GM21360 (cell line): ENCODE results near the gene AP1G2.
A peak's percentile ranks its signal among the peaks of the same experiment; 100 is the strongest.

ENCODE experiments used
- ATAC-seq: cut with Tn5 transposase; IDR thresholded peaks from one replicate; pipeline ENCODE4 v1.9.1; 2021; ENCODE audit warnings: mild to moderate bottlenecking, moderate library complexity; ENCODE audit not compliant: unreplicated experiment

The AP1G2 gene

DNA sequence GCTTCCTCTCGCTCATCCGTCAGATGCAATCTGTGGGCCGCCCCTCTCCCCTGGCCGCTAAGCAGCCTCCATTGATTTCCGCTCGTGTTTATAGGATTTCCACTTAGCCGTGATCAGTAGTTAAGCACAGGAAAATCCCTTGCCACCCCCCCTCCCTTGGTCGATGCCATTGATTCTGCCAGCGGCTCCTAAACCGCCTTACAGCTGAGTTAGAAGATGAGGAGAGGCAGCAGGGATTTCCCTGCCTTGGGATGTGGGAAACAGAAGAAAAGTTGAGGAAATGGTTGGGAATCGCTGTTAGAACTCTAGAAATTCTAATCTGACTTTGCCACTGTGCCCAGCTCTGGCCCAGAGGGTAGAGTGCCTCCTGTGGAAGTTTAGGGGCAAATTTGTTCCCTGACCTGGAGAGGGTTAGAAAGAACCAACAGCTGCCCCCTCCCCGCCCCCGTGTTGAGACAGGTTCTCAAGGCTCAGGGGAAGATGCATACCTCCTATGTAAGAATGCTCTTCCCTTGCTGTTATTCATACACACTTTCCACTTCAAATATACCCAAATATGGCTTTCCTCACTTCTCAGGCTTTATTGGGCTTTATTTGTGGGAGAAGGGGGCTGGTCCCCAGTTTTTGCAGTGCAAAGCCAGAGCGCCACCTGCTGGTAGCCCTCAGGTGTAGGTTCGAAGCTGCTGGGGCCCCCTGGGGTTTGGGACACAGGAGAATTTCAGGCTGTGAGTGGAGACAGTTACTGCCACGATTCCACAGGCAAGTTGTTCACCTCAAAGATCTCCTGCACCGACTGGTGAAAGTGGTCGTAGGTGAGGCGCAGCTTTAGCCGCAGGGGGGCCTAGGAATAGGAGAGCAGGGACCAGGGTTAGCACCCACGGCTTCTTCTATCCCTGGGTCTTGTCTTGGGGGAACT lies 8.3 kb downstream of the AP1G2 start:
- no peak for ATAC-seq

DNA sequence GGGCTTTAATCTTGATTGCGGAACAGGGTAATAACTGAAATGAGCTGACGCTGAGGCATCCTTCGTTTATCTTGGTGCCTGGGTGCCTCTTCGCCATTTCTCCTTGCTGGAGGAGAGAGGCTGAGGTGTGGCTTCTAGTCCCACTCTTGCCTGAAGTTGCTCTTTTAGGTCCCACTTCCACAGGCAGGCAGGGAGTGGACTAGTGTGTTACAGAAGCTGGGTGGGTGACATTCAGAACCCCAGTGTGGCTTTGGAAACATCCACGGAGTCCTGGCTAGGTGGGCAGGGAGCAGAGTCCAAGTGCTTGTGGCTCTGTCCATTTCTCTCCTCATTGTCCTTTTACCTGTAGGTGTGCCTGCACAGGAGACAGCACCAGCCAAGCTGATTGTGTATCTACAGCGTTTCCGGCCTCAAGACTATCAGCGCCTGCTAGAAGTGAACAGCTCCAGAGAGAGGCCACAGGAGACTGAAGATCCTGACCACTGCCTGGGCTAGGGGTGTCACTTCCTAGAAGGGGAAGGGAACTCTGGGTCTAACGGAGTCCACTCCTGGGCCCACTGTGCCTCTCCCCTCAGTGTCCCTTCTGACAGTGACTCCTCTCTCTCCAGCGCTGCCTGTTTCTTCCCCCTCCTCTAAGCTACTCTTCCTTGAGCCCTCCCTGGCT lies 9.1 kb downstream of the AP1G2 start:
- ATAC-seq: no peak

DNA sequence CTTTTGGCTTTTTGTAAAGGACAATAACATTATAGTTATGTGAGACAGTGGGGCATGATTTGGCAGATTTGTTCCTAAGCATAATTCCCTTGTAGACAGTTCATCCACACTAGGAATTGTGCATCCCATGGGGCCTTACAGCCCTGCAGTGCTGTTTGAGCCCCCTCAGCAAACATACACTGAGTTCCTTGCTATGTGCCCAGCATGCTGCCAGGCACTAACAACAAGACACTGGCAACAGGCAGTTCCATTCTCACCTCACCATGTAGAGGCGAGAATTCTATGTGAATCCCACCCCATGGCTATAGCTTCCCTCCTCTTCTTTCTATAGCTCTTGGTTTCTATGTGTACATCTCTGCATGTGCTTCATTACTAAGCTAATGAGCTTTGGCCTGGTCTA lies 9.6 kb downstream of the AP1G2 start:
- ATAC-seq: no peak

DNA sequence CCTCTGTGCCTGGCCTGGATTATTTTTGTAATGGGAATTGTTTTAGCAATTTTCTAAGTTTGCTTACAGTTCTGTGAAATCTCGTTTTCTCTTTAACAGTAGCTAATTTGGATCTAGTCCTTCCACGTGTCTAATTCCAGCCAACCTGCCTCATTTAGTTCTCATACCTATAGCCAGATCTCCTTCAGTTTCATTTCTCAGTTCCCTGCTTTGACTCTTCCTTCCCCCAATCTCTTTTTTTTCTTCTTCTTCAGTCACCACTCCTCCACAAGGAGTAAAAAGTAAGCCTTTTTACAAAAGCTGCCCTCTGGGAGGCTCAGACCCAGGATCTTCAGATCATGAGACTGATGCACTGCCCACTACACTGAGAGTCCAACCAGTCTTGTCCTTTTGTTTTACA lies 10.1 kb downstream of the AP1G2 start:
- no peak for ATAC-seq

DNA sequence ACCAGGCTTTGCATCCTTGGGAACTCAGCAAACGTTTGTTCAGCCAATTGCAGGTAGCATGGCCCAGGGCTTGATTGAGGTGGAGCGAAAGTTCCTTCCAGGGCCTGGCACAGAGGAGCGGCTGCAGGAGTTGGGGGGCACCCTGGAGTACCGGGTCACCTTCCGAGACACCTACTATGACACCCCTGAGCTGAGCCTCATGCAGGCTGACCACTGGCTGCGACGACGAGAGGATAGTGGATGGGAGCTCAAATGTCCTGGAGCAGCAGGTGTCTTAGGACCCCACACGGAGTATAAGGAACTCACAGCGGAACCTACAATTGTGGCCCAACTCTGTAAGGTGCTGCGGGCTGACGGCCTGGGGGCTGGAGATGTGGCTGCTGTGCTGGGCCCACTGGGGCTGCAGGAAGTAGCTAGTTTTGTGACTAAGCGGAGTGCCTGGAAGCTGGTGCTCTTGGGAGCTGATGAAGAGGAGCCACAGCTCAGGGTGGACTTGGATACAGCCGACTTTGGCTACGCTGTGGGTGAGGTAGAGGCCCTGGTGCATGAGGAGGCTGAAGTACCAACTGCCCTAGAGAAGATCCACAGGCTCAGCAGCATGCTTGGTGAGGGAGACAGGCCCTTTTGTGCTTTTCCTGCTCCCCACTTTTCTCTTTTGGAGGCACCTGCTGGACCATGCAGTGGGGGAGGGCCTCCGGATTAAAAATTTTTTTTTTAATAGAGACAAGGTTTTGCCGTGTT lies 10.7 kb downstream of the AP1G2 start:
- no peak for ATAC-seq

DNA sequence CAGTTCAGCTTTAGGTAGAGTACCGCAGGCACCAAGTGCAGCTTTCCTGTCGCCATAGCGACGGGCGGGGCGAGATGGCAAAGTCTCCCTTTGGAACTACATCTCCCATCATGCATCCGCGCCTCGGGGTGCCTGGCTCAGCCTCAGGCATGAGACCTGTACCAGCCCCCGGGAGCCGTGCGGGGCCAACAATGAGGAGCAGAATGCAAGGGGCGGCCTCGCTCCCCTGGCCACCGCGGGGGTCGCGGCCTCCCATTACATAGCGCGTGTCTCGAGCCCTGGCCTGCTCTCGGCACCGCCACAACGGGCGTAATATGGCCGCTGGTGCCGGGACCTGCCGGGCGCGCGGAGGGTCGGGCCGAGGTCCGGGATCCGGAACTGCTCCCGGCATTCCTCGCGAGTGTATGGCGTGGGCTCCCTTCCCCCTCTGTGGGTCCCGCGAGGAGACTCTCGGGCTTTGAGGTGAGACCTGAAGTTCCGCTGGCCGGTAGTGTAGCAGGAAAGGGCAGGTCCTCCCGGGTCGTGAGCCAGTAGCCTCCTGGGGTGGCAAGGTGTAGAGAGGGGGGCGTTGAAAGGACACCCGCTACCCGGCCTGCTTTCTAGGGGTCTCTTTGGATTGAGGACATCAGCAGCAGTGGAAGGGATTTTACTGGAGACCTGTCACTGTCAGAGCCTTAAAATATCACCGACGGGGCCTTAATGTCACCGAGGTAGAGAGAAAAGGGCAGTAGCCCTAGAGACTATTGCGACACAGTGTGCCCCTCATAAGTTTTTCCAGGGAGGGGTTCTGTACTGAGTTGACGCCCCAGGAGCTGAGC lies 11.5 kb downstream of the AP1G2 start, which contains the start of gene THTPA:
Gene THTPA (plus strand): TSS at position 390 of the 818 bp plus-strand sequence. CDS start 487 bp downstream, outside the sequence.
- ATAC-seq: peak; percentile 72

DNA sequence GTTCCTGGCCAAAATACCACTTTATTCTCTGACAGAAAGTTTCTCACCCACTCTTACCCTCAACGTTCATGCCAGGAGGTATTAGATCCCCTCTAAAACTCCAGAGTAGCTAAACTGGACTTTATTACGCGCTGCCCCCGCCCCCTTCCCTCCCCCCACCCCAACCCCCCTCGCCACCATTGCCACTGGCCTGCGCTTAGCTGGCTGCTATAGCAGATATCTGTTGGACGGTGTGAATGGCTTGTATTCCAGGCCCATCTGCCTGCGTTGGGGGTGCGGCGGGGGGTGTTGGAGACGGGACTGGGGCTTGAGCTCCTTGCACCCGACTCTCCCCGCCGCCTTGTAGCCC lies 12.1 kb downstream of the AP1G2 start:
- no peak for ATAC-seq

DNA sequence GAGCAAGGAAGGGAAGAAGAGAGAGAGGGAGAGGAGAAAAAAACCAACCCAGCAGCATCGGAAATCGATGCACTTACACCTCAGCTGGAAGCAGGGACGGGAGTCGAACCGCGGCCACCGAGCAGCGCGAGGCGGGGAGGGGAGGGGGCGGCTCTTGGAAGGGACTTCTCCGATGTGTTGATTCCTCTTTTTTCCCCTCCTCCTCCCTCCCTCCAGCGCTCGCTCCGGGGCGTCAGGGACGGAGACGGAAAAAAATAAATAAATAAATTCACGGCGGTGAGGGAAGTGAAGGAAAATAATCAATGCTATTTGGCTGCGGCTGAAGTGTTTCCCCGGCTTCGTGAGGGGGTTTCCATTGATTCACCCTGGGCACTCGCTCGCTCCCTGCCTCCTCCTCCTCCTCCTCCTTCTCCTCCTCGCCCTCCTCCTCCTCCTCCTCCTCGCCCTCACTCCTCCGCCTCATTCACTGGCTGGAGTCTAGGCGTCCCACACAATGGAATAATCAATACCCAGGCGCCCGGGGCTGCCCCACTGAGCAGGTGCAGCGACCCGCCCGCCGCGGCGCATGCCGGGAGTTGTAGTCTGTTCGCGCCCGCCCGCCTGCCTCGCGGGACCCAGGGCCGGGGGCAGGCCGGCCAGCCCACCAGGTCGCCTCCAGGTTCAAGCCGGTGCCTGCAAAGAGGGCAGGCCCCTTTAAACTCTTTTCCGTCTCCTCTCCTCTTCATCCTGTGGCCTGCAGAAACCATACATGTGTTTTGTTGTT lies 16.1 kb downstream of the AP1G2 start, which contains the start of gene ZFHX2:
Gene ZFHX2 (minus strand): TSS at position 500 of the 763 bp plus-strand sequence. CDS start 16,440 bp downstream, outside the sequence.
- peak; percentile 43 for ATAC-seq

DNA sequence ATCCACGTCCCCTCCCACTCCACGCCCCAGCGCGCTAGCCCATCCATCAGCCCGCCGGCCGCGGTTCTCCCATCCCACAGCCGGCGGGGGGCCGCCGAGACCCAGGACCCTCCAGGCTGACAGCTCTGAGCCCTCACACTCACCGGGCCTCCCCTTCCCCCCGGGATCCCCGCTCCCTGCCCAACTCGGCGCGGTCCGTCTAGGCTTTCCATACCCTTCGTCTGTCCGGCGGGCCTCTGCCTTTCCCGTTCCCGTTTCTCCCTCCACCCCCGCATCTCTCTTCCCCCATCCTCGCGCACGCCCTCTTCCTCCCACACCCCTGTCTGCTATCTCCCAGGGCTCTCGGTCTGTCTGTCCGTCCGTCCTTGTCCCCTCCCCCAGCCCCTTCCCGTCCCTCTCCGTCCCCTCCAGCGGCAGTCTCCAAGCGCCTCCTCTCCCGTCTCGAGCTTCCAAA lies 16.8 kb downstream of the AP1G2 start:
- ATAC-seq: no peak

DNA sequence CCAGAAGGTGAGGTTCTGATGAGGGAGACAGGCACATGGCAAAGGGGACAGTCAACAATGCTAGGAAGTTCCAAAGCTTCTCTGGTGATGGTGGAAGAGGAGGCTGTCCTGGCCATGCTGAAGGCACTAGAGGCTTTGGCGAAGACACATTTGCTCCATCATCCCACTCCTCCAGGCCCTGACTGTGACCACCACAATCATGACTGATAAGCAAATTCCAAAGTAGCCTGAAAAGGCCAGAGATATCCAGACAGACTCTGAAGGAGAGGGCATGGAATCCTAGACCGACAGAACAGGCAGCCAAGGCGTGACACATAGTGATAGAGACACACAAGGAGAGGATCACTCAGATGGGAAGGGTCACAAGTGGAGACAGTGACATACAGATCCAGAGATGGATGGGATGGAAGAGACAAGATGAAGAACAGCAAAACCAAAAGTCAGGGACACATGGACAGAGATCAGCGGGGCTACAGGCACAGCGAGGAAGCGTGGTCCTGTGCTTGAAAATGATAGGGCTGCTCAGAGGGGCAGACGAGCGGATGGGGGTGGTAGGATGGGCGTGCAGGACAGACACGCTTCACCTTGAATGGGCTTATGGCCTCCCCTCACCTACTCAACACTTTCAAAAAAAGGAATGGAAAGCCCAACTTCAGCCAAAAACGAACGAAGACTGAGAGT lies 17.3 kb downstream of the AP1G2 start:
- no peak for ATAC-seq

DNA sequence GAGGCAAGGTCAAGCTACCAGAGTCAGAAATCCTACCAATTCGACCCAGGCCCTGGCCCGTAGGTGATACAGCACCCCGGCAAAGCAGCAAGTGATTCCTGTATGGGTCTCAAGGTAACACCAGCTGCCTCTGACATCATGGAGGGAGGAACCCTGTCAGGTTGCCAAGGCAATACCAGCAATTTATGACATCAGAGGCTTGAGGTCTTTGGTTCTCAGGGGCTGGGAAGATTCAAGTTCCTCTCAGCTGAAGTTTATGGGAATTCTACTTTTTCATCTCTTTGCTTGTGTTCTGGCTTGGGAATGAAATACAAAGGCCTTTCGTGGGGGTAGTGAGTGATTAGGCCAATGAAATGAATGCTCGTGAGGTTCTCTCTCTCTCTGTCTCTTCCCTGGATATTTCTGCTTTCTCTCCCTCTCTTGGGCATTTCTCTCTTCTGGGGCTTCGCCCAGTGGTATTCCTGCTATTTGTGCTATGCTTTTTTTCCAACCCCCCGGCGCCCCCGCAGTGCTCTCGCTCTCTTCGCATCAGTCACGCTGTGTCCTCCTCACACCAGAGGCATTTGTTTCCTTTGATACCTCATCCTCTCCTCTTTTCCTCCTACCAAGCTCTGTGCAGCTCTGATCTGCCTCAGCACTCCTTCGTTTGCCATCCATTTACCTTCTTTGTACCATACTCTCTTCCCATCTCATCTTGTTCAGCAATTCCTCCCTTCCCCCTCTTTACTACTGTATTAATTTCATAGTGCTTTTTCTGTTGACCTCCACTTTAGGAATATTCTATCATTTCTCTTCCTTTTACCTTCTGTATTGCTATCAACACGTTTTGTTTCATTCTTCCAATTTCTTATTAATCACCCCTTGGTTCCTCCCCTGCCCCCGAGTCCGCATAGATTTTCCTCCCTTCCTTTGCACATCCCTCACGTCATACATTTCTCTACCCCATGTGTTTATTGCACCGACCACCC lies 19.0 kb downstream of the AP1G2 start:
- ATAC-seq: no peak

DNA sequence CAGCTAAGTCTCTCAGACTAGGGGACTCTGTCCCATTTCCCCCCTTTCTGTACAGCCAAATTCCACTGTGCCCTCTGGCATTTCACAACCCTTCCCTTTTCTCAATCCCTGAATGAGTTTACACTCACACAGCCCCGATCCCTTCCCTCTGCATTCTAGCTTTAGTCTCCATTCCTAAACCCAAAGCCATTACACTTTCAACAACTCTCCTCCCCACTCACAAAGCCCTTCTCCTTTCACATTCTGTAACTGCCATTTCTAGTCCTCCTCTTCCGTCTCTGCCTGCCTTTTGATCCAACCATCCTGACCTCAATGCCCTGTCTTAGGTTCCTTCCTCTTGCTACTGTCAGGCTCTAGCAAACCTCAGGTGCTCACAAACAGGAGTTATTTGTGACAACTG lies 19.7 kb downstream of the AP1G2 start:
- no peak for ATAC-seq

DNA sequence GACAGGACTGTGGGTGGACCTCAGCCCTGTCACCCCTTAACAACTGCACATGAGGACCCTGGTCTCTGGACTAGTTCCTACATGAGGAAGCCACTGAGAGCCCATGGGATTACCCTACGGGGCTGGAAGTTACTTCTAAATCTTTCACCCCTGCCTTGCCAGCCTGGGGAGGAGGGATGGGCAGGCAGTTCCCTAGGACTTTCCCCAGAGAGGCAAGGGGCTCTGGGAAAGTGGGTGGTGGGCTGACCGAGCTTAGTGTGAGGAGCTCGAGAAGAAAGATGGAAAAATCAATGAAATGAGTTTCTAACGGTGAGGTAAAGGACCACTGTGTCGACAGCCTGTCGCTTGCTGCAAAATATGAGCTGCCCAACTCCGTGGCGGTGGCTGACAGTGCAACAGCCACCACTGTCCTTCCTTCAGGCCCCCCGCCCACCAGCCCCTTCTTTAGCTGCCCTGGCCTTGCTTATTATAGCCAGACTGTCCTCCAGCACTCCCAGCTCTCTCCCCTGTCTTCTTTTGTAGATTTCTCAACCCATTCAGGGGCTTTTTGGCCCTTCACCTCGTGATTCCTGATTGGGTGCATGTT lies 21.0 kb downstream of the AP1G2 start:
- ATAC-seq: no peak

DNA sequence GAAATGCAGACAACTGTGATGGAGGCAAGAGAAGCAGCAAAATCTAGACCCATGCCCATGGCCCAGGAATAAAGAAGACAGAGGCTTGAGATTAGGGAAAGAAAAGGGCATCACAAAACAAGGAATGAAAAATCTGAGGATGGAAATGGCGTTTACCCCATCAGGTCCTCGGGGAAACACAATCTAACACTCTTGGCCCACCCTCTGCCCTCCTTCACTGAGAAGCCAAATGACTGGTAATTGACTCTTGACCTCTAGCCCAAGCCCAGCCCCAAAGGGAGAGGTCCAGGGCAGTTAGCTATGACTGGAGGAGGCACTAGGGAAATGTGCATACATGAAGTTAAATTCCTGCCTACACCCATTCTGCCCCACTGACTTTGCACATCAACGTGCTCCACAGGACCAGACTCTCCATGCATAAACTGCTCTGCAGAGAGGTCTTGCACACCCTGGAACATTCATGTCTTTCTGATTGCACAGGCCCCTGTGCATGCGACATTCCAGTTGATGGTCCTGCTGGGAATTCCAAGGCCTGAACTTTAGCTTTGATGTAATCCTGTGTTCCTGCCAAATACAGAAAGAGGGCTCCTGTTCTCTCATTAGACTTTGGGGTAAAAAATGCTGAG lies 21.7 kb downstream of the AP1G2 start:
- no peak for ATAC-seq

DNA sequence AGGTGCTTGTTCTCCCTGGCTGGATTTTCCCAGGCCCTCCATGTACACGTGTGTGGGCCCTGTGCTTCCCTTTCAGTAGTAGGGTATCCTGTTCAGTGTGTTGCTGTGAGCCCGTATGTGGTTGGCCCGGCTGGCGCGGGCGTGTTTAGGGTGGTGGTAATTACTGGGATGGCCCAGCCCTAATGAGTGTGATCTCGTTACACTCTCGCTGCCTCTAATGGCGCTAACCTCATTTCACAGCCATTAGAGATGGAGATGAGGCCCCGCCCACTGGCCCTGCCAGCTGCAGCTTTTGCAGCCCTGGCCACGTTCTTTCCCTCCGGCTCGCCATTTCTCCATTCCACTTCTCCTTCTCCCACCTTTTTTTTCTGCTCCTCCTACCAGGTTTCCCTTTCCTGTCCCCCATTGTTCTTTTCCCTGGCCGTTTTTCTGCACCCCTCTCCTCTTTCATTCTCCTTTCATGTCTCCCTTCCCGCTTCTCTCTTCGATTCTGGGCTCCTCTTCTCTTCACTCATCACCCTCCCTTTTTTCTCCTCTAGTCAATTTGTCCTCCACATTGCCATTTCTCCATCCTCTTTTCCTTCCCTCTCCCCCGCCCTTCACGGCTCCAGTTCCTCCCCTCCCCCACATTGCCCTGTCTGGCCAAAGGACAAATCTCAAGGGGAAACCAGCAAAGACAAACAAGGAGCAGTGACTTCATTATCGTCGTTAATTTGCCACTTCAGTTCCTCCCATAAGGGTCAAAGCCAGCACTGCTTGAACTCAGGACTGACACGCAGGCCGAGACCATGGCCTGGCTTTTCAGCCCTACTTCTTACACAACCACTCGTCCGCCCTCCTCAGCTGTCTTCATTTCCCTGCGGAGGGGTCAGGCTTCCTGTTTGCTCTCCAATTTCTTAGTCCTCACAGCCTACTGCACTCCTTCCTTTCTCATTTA lies 22.8 kb downstream of the AP1G2 start:
- no peak for ATAC-seq

DNA sequence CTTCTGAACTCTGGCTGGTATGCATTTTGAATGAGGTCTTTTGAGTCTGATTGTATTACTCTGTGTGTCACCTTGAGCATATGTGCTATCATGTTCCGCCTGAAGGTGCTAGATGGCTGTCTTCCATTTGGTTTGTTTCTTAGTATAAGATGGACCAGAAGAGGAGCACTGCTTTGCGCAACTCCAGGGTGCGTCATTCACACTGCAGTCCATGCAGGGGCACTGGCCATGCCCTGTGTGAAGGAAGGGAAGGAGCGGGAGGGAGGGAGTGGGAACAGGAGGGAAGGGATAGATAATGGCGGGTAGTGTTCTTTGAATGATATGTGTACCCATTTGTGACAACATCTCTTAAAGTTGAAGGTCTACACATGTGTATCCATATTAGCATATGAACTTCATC lies 24.2 kb downstream of the AP1G2 start:
- ATAC-seq: no peak
